ENCODE data around the gene KCNT2. TPM values are rescaled to one million over a fixed set of nuclear protein-coding genes. Genes with fewer than 3 reads are reported as not detected.

Gene KCNT2
- total and polyA plus RNA-seq, 2 of the 8 experiments (the other 6 are each of a cell fraction or from before 2014, with no cell fraction given) = 2.3 to 10.2 TPM

DNA sequence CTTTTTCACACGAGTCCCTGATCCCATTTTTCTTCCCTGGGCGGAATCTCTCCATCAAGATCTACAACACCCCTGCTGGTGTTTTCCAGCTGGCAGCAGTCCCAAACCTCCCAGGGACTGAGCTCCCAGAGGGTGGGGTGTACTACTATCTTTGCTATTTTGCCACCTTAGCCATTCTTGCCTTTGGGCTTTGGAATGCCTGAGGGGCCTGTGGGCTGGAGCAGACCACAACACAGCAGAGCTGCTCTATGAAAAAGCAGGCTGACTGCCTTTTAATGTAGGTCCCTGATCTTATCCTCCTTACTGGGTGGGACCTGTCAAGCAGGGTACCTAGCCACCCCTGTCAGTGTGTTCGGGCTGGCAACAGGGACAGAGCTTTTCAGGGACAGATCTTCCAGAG is 91.9 kb downstream of the KCNT2 start (continued):
- TF ChIP-seq BCL11A (IDR thresholded peaks at IDR 0.05; ENCODE audit: low read depth in 2 of 2, low read length in 2 of 2) = no peak
- TF ChIP-seq CBX8 (IDR thresholded peaks at IDR 0.05; ENCODE audit: borderline replicate concordance, low read depth, low read length) = no peak
- TF ChIP-seq RNF2 (IDR thresholded peaks at IDR 0.05; ENCODE audit: borderline replicate concordance, low read depth, low read length, missing control alignments, poor library complexity, severe bottlenecking) = no peak

All from H1 (cell line).